Mammary epithelial cell (primary cell): ENCODE results near the gene PALLD.

Experiments used
- EZH2 ChIP-seq: IDR thresholded peaks from 2 replicates; pipeline ENCODE4 v1.6.1; 2012; ENCODE audit warnings: low read length, inconsistent platforms, borderline replicate concordance
- TF ChIP-seq, protein P1 (sequence below), 2 donors: IDR thresholded peaks in 1 of 2; conservative IDR thresholded peaks in 1 of 2; 2 replicates each; pipeline ENCODE4 v1.5.1; 2011 to 2012; ENCODE audit warnings: inconsistent platforms in 2 of 2, low read length in 2 of 2, mild to moderate bottlenecking in 2 of 2, control low read depth in 1 of 2, low read depth in 1 of 2; ENCODE audit not compliant: insufficient read depth in 1 of 2; ENCODE audit errors: extremely low read depth in 1 of 2

DNA sequence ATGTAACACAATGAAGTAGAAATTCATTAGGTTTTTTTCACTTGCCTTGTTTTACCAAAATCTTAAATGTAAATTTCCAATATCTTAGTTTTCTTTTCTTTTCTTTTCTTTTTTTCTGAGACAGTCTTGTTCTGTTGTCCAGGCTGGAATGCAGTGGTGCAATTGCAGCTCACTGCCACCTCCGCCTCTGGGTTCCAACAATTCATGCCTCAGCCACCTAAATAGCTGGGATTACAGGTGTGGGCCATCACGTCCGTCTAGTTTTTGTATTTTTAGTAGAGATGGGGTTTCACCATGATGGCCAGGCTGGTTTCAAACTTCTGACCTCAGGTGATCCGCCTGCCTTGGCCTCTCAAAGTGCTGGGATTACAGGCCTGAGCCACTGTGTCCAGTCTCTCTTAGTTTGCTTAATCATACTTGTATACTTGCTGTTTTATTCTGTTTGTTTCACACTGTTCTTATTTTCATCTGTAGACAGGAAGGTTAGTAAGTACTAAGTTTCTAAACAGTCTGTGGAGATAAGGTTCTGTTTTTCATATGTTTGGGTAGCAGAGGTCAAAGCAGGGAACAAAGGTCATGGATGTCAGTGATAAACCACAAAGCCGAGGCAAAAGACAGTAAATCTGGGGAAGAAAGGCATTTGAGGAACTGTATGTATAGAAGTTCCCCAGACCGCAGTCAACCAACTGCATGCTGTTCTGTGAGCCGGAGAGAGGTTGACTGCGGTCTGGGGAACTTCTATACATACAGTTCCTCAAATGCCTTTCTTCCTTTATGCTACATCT lies 384.2 kb downstream of the PALLD start:
- TF ChIP-seq, protein P1, sequence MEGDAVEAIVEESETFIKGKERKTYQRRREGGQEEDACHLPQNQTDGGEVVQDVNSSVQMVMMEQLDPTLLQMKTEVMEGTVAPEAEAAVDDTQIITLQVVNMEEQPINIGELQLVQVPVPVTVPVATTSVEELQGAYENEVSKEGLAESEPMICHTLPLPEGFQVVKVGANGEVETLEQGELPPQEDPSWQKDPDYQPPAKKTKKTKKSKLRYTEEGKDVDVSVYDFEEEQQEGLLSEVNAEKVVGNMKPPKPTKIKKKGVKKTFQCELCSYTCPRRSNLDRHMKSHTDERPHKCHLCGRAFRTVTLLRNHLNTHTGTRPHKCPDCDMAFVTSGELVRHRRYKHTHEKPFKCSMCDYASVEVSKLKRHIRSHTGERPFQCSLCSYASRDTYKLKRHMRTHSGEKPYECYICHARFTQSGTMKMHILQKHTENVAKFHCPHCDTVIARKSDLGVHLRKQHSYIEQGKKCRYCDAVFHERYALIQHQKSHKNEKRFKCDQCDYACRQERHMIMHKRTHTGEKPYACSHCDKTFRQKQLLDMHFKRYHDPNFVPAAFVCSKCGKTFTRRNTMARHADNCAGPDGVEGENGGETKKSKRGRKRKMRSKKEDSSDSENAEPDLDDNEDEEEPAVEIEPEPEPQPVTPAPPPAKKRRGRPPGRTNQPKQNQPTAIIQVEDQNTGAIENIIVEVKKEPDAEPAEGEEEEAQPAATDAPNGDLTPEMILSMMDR (conservative IDR thresholded peaks at IDR 0.05 in 1 of 2, IDR thresholded peaks at IDR 0.05 in 1 of 2; ENCODE audit: extremely low read depth in 1 of 2, insufficient read depth in 1 of 2, low read depth in 1 of 2, low read length in 2 of 2): no peak
- TF ChIP-seq EZH2: no peak
